Heart right ventricle (tissue), 16 donors: ENCODE results near the gene TAGLN. TPM values are rescaled to one million over a fixed set of nuclear protein-coding genes. Genes with fewer than 3 reads are reported as not detected.

Source experiments
- ATAC-seq, 8 donors: fragments of 200-7000 bp; cut with Tn5 transposase; one replicate each; pipeline ENCODE4 v1.9.1; 2020; ENCODE audit warnings: mild to moderate bottlenecking in 8 of 8, moderate library complexity in 8 of 8, moderate number of reproducible peaks in 1 of 8
- DNase-seq, 2 donors: peaks; one replicate each; pipeline ENCODE4 v3.0.0-alpha.2; 2020
- H3K27ac ChIP-seq, 10 donors: fragments of 200-600 bp; sonication (generic) in 2 of 10; one replicate each; pipeline versions ENCODE4 v1.5.0 to v1.8.0; 2020 to 2022; ENCODE audit warnings: mild to moderate bottlenecking in 3 of 10
- H3K27me3 ChIP-seq, 7 donors: fragments of 200-600 bp; one replicate each; pipeline ENCODE4 v1.8.0; 2021 to 2022; ENCODE audit warnings: mild to moderate bottlenecking in 2 of 7
- H3K36me3 ChIP-seq, 9 donors: fragments of 200-600 bp; sonication (generic) in 1 of 9; one replicate each; pipeline versions ENCODE4 v1.5.0 to v1.8.0; 2020 to 2022; ENCODE audit warnings: mild to moderate bottlenecking in 2 of 9
- H3K4me1 ChIP-seq, 9 donors: fragments of 200-600 bp; sonication (generic) in 1 of 9; one replicate each; pipeline versions ENCODE4 v1.5.0 to v1.8.0; 2020 to 2022; ENCODE audit warnings: mild to moderate bottlenecking in 4 of 9
- H3K4me3 ChIP-seq, 10 donors: fragments of 200-600 bp; sonication (generic) in 2 of 10; one replicate each; pipeline versions ENCODE4 v1.5.0 to v1.8.0; 2020 to 2022; ENCODE audit warnings: mild to moderate bottlenecking in 7 of 10, moderate library complexity in 2 of 10
- H3K9me3 ChIP-seq, 11 donors: fragments of 200-600 bp in 10 of 11; sonication (generic) in 2 of 11; one replicate each; pipeline versions ENCODE4 v1.5.0 to v1.8.0; 2013 to 2022; ENCODE audit warnings: mild to moderate bottlenecking in 2 of 11, control low read depth in 1 of 11, moderate library complexity in 1 of 11
- WGBS, 2 donors: extraction: QIAGEN DNeasy Blood & Tissue Kit; methylation state at CpG; one replicate each; pipeline ENCODE4 v1.1.7; 2013; ENCODE audit warnings: inconsistent platforms in 1 of 2; 5-methylcytosine and 5-hydroxymethylcytosine counted together
- intact Hi-C, 10 donors: fragments of 100-400 bp; cut with DNase I; formaldehyde crosslinking; loops; one replicate each; pipeline versions ENCODE4 v1.11.1 to v1.14.2; 2022
- polyA plus RNA-seq, 2 donors: library from polyadenylated mRNA; stranded (reverse); fragments of 200-250 nt; gene quantifications; one replicate each; pipeline ENCODE4 v1.2.3, GENCODE V29; 2013
- total RNA-seq, 10 donors: library from RNA; stranded (reverse); fragmentation: NEBNext Ultra II Directional in 3 of 10; extraction: Animal tissue kit (Norgen Biotek cat#: 25700) in 3 of 10; gene quantifications; one replicate each; pipeline versions ENCODE4 v1.2.1 to v1.2.4, GENCODE V29; 2021 to 2023
- TF ChIP-seq, protein P1 (sequence below), 9 donors: fragments of 200-600 bp; sonication (generic) in 2 of 9; IDR thresholded peaks; one replicate each; pipeline versions ENCODE4 v1.5.0 to v1.8.0; 2021 to 2022; ENCODE audit warnings: antibody characterized with exemption in 9 of 9, mild to moderate bottlenecking in 5 of 9, moderate library complexity in 1 of 9
- donor health status: Arrhythmogenic right ventricular cardiomyopathy.
- donor health status: ischemic (EF 13 %, LVEDD 7.1; RV severe dilation, severe dysfunction).
- donor health status: healthy with polysubstance abuse.
- donor health status: DM: no; HTN: yes; CAD: no.
- donor health status: DM: no; HTN: no; CAD: no.
- donor health status: ischemic (EF 25% LVEDD 6.9; RV normal size, moderate dysfunction).
- donor health status: ischemic (EF 25% LVEDD 5.7; RV mildly dilated, moderate dysfunction).
- donor health status: healthy.
- donor health status: DM: yes; HTN: yes; CAD: no.
- donor health status: Ischemic cardiomyopathy.
- donor health status: ischemic (EF 35%, LVEDD 5.7; RV mildly dilated, moderate dysfunction).
- donor health status: nonischemic (EF 11% LVEDD 7.7; RV severe dilation, severe dysfunction).
- donor health status: DM: yes; HTN: yes; CAD: no.
- donor health status: PGD.
- donor health status: ischemic (EF 29% LVEDD 5.4; RV normal size, mild dysfunction).
- donor health status: nonischemic (EF 23%, LVEDD 6.1; RV moderate dilation, normal function).

TAGLN gene
- total and polyA plus RNA-seq, 12 donors = 71.7 to 883 (median 108) TPM

GRCh38 chr11:117220568-117220967 lies 21.4 kb downstream of the TAGLN start:
- Histone ChIP-seq H3K36me3 (peaks cover 0 to 100% (median 44%) of the 10 kb centered on the region in 9 donors), H3K9me3 (no peaks in the 10 kb centered on the region), H3K4me3 (peak overlapping the region in 2 of 10 donors; percentile 8 to 19), H3K4me1 (peaks cover 32 to 70% (median 54%) of the 10 kb centered on the region in 9 donors), H3K27me3 (no peaks in the 10 kb centered on the region), H3K27ac (peak overlapping the region; percentile 82 to 97 (median 90))
- intact Hi-C loops = loop anchor here in 9 of 10 donors (2.0 to 10.0 kb wide), 12 partner anchors 38 to 428 kb away; partner anchors contain the start of genes PAFAH1B2 (in 3 of the 9), APOA5 (in 2 of the 9) and SIDT2 (in 2 of the 9)
- ATAC-seq (peak; percentile 66 to 86 (median 76)), DNase-seq (peak; percentile 75 to 81)
- TF ChIP-seq, protein P1, sequence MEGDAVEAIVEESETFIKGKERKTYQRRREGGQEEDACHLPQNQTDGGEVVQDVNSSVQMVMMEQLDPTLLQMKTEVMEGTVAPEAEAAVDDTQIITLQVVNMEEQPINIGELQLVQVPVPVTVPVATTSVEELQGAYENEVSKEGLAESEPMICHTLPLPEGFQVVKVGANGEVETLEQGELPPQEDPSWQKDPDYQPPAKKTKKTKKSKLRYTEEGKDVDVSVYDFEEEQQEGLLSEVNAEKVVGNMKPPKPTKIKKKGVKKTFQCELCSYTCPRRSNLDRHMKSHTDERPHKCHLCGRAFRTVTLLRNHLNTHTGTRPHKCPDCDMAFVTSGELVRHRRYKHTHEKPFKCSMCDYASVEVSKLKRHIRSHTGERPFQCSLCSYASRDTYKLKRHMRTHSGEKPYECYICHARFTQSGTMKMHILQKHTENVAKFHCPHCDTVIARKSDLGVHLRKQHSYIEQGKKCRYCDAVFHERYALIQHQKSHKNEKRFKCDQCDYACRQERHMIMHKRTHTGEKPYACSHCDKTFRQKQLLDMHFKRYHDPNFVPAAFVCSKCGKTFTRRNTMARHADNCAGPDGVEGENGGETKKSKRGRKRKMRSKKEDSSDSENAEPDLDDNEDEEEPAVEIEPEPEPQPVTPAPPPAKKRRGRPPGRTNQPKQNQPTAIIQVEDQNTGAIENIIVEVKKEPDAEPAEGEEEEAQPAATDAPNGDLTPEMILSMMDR (IDR thresholded peaks at IDR 0.05) = no peak
- 14 to 25% methylated on average over 9 of the region's 9 CpGs for WGBS, 2 donors

DNA sequence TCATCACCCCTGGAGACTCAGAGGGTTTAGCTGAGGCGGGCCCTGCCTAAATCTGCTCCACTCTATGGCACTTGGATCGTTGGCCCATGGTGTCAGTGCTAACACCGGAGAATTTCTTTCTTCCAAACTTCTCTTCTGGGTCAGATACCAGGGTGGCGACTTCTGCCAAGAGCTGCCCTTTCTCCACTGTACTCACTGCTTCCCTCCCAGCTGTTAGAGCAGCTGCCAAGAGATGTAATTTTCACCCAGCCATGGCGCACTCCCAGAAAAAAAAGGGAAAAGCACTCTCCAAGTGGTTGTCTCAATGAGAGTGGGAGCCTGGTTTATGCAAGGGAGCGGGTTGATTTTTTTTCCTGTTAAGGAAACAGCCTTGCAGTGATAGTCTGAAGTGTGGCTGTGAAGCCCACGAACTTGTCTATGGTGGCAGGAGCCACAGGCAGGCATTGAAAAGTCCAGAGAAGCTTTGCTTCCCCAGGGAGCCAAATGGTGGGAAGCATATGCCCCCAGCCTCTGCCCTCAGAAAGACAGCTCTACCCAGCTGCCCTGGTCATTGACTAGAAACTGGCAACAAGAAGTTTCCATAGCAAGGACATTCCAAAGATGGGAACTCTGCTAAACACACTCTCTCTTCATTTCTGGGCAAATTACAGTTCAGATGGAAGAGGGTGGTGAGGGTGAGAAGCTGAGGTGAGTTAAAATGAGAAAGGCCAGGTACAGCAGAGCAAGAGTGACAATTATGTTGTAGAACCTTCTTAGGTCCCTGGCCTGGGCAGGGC lies 22.0 kb downstream of the TAGLN start:
- peak; percentile 20 to 84 (median 58) for ATAC-seq
- TF ChIP-seq, protein P1 (IDR thresholded peaks at IDR 0.05) = no peak
- peak; percentile 40 to 61 for DNase-seq
- H3K36me3 ChIP-seq = peaks cover 0 to 100% (median 42%) of the 10 kb centered on the region in 9 donors
- peaks cover 32 to 70% (median 54%) of the 10 kb centered on the region in 9 donors for H3K4me1 ChIP-seq
- peak overlapping the region; percentile 82 to 97 (median 90) for H3K27ac ChIP-seq
- intact Hi-C loops = loop anchor here in 9 of 10 donors (2.0 to 10.0 kb wide), 12 partner anchors 39 to 429 kb away; partner anchors contain the start of genes PAFAH1B2 (in 3 of the 9), APOA5 (in 2 of the 9) and SIDT2 (in 2 of the 9)
- no peaks in the 10 kb centered on the region for H3K9me3 ChIP-seq
- no peaks in the 10 kb centered on the region for H3K27me3 ChIP-seq
- WGBS, 2 donors = 31 to 38% methylated on average over 7 of the region's 7 CpGs
- H3K4me3 ChIP-seq = peak overlapping the region in 2 of 10 donors; percentile 8 to 19

DNA sequence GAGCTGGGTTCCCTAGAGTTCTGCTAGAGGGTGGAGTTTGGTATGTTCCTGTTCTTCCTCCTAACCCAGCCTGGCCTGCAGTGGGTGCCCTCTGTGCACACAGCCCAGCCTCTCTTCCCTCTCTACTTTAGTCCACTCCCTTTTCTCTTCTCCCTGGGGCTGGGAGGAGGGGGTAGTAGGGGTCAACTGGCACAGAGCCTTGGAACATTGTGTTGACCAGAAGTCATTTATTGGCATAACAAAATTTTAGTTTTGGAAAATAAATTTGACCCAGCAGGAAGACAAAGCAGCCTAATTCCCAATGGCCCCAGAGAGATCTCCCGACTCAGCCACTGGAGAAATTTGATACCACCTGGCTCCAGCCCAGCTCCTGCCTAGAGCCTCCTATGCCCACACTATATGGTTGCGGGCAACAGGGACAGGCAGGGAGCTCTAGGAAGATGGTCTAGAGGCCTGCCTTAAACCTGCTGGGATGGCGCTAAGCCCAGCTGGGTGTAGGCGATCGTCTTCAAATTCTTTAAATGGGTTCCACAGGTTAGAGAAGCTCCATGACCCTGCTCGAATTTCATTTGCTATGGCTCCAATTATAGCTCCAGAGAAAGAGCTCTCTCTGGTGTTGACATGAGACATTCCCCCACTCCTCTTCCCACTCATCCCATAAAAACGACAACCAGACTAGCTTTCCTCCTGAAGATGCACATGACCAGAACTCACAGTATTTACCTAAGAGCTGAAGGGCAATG lies 22.8 kb downstream of the TAGLN start:
- Histone ChIP-seq H3K9me3 (no peaks in the 10 kb centered on the region), H3K4me3 (no peak overlapping the region), H3K27me3 (no peaks in the 10 kb centered on the region), H3K4me1 (peaks cover 32 to 65% (median 50%) of the 10 kb centered on the region in 9 donors), H3K27ac (peak overlapping the region; percentile 82 to 97 (median 90)), H3K36me3 (peaks cover 0 to 100% (median 46%) of the 10 kb centered on the region in 9 donors)
- DNase-seq = peak; percentile 61 to 71
- intact Hi-C loops = loop anchor here in 9 of 10 donors (2.0 to 10.0 kb wide), 12 partner anchors 40 to 430 kb away; partner anchors contain the start of genes PAFAH1B2 (in 3 of the 9), APOA5 (in 2 of the 9) and SIDT2 (in 2 of the 9)
- peak; percentile 25 to 69 (median 49) for ATAC-seq
- TF ChIP-seq, protein P1 (IDR thresholded peaks at IDR 0.05) = peak in 3 of 9 donors; percentile 13 to 24 (median 17)
- 23 to 44% methylated on average over 7 of the region's 7 CpGs for WGBS, 2 donors
